GM20431 (cell line): ENCODE data around the gene MPV17L2.
"Not testable (repeated sequence)": the region's sequence is repeated elsewhere in the genome, so short reads cannot be mapped to it uniquely, and the experiment has no call there.

Experiments used
- in situ Hi-C: fragments of 300-500 bp; cut with MseI, MboI; formaldehyde crosslinking; loops from one replicate; pipeline ENCODE4 v1.15.0; 2020; ENCODE audit warnings: low sequenced_read_pairs; ENCODE audit not compliant: unreplicated experiment

The MPV17L2 gene

DNA sequence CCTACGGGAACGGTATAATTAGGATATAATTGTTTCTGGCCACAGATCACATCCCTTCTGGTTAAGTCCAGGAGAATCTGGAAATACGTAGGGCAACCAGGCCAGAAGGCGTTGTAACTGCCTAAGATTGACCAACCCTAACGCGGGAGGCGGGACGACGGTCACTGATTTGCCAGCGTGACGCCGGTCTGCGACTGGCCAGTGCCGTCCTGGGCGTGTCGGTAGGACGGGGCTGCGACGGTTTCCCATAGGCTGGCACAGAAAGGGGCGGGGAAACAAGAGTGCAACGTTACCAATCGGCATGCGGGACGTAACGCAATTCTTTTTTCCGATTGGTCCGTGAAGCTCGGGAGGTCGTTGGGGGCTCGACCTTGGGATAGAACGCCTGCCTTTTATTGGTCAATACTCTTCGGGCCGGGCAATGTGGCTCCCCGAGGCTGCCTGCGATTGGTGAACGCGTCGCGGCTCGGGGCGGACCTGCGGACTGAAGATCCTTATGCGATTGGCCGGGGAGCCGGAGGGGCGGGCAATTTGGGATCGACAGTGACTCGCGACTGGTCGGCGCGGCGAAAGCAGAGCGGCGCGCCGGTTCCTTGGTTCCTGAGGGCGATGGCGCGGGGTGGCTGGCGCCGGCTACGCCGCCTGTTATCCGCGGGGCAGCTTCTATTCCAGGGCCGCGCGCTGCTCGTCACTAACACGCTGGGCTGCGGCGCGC is at the start of gene MPV17L2:
Gene MPV17L2, plus strand, starts transcription at position 546 of the 715 bp plus-strand sequence. Its CDS starts 64 bp downstream, at position 610.
- in situ Hi-C loops = no loop called here

DNA sequence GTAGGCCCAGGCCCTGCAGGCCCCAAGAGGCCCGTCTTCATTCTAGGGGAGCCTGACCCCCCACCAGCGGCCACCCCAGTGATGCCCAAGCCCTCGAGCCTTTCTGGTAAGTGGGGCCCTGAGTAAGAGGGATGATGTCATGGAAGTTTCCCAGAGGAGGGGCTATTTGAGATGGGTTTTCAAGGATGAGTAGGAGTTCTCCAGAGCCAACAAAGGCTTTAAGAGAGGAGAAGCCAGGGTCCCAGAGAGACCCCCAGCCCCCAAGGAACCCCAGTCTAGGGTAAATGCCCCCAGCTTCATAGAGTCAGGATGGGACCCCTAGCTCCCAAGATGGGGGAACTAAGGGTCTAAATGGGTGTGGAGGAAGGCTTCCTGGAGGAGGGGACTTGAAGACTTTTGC is 49.1 kb upstream of the MPV17L2 start:
- in situ Hi-C loops = no loop called here

DNA sequence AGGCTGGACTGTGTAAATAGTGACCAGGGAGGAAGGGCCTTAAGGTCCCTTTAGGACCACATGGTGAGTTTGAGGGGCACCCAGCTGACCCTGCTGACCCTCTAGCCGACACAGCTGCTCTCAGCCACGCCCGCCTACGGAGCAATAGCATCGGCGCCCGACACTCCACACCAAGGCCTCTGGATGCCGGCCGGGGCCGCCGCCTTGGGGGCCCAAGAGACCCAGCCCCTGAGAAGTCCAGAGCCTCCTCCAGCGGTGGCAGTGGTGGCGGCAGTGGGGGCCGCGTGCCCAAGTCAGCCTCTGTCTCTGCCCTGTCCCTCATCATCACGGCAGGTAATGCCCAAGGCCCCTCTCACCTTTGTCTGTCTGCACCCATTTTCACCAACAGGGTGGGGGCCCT is 48.7 kb upstream of the MPV17L2 start:
- in situ Hi-C loops = no loop called here

DNA sequence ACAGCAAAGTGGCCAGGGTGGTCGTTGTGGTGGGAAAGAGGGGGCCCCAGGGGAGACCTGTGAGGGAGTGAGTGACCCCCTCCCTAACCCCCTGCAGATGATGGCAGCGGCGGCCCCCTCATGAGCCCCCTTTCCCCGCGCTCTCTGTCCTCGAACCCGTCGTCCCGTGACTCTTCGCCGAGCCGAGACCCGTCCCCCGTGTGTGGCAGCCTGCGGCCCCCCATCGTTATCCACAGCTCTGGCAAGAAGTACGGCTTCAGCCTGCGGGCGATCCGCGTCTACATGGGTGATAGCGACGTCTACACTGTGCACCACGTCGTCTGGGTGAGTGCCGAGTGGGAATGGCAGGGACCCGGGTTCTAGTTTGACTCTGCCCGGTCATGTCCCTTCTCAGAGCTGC is 48.1 kb upstream of the MPV17L2 start:
- in situ Hi-C loops = no loop called here

DNA sequence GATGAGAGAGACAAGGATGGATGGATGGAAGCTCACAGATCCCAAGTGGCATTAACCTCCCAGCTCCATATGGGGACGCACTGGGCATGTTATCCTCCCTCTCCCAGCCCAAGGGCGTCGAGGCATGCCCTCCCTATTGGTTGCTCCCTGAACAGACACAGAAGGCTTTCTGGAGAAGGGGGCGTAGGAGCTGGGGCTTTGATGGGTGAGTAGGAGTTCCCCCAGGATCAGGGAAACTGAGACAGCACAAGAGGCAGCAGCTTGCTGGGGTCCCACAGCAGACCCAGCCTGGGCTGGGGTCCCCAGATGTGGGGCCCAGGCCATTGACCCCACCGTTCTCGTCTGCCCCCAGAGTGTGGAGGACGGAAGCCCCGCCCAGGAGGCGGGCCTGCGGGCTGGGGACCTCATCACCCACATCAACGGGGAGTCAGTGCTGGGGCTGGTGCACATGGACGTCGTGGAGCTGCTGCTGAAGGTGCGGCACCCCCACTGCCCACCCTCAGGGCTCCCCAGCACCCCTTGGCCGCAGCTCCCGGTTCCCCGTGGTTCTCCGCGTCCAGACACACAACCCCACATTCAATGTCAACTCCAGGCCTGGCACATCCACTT is 47.5 kb upstream of the MPV17L2 start:
- in situ Hi-C loops = no loop called here

DNA sequence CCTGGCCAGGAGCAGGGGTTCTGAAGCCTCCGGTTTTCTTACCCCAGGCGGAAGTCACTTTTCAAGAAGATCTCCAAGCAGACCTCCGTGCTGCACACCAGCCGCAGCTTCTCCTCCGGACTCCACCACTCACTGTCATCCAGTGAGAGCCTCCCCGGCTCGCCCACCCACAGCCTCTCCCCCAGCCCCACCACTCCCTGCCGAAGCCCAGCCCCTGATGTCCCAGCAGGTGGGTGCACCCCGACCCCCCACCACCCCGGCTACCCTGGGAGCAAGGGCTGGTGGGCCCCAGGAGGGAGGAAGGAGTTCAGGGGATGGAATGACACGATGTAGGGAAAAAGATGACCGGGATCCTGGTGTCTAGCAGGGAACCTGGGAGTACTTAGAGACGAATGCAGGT is 45.6 kb upstream of the MPV17L2 start:
- in situ Hi-C loops = no loop called here

DNA sequence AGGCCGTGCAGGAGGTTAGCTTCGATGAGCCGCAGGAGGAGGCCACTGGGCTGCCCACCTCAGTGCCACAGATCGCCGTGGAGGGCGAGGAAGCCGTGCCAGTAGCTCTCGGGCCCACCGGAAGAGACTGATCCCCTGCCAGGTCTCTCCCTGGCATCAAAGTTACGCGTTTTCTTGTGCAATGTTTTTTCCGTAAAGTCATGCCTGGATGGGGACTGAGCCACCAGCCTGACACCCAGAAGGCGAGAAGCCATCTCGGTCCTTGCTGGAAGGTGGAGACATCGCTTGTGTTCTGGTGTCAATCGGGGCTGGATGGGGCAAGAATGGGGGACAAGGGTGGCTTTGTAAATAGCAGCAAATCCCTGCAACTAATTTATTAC is 43.4 kb upstream of the MPV17L2 start:
- in situ Hi-C loops = no loop called here

DNA sequence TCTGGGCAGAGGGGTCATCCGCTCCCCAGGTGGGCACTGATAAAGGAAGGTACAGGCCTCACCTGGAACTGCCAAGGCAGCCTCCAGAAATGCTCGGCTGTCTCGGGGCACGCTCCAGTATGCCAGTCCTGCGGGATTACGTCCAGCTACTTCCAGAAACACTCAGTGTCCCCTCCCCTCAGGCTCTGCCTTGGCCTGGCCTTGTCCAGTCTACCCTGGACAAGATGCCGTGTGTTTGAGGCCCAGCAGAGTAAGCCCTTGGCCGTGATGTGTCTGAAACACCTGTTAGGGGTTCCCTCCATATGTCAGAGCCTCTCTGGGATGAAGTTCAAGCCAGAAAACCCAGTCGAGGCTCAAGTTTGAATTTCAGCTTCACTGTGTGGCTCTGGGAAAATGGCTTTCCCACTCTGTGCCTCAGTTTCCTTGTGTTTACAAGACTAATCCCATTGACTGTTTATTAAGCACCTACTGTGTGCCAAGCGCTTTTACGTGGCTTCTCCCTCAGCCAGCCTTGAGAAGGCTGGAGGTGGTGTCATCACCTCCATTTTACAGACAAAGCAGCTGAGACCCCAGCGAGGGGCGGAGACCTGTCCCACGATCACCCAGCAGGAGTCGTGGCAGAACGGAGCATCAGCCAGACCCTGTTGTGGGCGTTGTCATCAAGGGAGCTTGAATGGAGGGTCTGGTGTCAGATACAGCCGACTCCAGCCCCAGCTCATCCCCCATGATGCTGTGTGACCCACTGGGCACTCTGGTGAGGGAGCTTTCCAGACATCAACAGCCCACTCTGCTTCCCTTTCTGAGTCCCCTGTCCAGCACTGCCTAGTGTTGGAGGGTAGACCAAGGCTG is 42.0 kb upstream of the MPV17L2 start:
- in situ Hi-C loops = no loop called here

DNA sequence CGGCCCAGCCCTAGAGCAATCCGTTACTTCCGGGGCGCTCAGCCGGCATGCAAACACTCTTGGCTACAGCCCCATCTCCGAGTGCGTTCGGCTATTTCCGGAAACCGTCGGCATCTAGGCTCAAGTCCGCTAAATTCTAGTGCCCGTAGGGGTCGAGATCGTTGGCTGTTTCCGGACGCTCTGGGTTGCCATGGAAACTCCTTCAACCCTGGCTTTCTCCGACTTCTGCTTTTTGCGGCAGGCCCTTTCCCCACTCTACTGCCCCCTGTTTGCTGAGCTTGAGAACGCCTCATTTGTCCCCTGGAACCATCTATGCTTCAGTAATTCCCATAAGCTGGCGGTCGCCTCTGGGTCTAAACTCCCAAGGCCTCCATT is 40.6 kb upstream of the MPV17L2 start:
- in situ Hi-C loops = no loop called here

DNA sequence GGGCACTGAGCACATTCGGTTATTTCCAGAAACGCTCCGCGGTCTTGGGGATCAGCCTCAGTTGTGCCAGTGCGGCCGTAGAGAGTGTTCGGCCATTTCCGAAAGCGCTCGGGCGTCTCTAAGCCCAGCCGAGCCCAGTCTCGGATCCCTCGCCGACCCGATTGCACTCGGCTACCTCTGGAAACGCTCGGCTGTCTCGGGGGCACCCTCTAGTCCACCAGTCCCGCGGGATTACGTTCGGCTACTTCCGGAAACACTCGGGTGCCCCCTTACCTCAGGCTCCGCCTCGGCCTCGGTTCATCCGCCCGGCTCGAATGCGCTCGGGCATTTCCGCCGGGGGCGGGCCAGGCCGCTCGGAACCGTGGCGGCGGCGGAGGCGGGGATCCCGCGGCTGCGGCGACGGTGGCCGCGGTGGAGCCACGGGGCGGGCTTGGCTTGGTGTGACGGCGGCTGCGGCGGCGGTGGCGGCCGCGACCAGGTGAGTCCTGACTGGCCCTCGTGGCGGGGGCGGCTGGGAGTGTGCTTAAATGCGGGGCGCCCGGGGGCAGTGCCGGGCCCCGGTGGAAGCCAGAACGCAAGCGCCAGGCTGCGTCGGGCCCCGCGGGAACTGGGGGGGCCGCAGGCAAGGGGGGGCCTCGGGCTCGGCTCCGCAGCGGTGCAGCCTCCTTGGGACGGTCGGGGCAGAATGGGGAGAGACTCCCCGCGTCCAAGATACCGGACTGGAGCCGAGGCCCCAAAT is 40.0 kb upstream of the MPV17L2 start, which contains the start of gene PIK3R2:
Gene PIK3R2, plus strand, starts transcription at position 347 of the 739 bp plus-strand sequence. CDS start 2,717 bp downstream, outside the sequence.
- in situ Hi-C loops = no loop called here

DNA sequence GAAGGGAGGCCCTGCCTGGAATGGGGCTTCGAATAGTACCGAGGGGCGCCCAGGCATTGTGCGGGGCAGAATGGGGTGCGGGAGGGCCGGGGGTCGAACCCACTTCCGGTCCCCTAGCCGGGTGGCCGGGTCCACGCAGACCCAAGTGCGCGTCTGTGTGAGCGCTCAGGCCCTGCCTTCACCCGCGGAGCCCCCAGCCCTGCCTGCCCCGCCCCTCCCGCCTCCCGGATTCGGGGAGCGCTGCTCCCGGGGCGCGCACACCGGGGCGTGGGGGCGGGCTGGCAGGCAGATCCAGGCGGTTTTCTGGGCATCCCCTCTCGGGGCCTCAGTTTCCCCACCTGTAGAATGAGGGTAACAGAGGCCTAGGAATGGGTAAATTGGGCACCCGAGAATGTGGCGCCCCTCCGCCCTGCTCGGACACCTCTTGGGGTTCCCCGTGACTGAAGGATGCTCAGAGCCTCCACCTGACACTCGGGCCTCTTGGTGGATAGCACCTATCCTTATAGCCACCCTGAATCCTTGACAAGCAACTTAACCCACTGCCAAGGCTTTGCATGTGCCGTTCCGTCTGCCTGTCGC is 39.4 kb upstream of the MPV17L2 start:
- in situ Hi-C loops = no loop called here

DNA sequence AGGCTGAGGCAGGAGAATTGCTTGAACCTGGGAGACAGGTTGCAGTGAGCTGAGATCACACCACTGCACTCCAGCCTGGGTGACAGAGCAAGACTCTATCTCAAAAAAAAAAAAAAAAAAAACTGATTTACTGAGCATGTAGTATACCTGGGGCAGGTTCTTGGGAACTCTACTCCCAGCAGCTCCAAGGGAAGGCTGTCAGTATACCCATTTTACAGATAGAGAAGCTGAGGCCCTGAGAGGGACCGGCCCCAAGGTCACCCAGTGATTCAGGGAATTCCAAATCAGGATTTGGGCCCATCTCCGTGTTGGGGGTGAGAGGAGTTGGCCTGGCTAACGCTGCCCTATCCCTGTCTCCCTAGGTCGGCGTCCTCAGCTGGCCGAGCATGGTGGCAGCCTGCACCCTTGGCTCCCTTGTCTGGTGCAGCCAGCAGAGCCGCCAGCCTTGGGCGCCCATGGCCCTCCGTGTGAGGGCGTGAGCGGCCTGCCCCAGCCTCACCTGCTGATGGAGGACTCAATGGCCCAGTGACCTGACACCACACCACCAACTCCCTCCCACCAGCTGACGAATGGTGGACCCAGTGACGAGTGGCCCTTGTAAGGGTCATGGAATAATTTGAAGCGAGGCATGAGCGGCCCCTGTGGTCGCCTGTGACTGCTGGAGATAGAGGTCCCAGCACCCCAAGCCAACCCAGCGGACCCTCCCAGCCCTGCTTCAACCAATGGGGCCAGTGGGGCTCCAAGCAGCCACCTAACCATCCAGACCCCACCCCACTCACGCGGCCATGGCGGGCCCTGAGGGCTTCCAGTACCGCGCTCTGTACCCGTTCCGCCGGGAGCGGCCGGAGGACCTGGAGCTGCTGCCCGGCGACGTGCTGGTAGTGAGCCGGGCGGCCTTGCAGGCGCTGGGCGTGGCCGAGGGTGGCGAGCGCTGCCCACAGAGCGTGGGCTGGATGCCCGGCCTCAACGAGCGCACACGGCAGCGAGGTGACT is 37.6 kb upstream of the MPV17L2 start:
- in situ Hi-C loops = no loop called here

DNA sequence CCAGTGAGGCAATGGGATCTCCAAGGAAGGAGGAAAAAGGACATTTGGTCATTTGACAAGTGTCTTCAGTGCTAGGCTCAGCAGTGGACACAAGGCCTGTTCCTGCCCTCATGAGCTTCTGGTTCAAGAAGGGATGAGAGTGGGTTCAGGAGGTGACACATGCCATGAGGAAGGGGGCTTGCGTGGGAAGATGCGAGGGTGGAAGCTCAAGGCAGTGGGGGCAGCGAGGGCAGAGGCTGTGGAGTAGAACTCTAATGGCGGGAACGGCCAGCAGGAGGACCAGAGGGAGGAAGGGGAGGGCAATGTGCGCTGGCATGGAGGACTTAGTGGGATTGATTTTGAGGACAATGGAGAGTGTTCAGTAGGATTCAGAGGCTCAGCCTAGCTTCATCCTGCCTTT is 36.8 kb upstream of the MPV17L2 start:
- in situ Hi-C loops = no loop called here

DNA sequence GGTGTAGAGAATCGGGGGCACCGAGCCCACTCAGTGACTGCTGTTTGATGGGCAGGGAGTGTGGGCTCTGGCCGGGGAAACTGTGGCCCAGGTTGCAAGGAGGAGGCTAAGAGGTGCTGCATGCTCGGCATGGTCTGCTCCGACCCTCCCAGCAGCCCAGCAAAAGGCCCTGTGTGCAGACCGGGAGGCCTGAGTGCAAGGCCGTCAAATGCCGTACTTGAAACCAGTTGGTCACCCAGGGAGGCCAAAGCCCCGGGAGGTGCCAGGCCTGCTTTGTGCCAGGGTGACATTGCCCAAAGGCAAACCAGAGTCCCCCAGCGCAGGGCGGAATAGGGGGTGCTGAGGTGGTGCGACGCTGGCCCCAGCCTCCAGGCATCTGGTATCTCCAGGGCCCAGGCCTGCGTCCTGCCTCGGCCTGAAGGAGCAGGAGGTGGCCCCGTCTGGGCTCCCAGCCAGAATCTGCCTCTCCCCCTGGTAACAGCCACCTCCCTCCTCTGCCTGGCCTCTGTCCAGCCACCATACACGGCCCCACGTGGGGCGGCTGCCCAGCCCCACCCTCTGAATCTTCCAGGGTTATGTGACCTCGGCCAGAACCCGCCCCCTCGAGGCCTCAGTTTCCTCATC is 36.1 kb upstream of the MPV17L2 start:
- in situ Hi-C loops = no loop called here

DNA sequence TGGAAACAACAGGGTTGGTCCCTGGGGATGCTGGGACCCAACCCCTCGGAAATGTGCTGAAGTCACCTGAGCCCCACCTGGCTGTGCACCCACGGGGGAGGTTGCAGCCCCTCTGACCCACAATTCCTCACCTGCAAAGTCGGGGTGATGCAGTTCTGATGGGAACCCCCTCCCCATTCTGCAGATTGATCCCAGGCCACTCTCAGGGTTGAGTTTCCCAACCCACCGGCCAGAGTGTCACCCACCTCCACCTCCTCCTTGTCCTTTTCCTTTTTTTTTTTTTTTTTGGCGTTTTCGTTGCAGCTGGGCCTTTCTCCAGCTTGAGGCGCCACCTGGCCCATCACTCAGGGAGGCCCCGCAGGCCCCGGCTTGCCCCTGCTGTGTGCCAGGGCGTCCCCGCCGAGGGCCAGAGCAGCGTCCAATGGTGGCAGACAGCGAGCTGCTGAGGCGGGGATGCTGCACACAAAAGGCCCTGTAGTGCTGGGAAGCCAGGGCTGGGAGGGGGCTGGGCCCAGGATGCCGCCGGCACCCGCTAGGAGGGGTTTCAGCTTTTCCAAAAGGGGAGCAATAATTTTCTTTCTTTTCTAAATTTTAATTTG is 35.5 kb upstream of the MPV17L2 start:
- in situ Hi-C loops = no loop called here

DNA sequence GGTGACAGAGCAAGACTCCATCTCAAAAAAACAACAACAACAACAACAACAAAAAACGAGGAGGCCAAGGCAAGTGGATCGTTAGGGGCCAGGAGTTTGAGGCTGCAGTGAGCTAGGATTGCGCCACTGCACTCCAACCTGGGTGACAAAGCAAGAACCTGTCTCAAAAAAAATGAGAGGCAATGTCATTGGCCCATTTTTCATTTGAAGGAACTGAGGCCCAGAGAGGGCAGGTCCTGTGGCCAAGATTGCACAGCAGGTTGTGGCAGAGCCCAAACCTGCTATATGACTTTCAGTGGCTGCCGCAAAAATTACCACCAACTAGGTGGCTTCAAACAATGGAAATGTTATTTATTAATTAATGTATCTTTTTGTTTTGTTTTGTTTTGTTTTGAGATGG is 34.6 kb upstream of the MPV17L2 start:
- in situ Hi-C loops = no loop called here

DNA sequence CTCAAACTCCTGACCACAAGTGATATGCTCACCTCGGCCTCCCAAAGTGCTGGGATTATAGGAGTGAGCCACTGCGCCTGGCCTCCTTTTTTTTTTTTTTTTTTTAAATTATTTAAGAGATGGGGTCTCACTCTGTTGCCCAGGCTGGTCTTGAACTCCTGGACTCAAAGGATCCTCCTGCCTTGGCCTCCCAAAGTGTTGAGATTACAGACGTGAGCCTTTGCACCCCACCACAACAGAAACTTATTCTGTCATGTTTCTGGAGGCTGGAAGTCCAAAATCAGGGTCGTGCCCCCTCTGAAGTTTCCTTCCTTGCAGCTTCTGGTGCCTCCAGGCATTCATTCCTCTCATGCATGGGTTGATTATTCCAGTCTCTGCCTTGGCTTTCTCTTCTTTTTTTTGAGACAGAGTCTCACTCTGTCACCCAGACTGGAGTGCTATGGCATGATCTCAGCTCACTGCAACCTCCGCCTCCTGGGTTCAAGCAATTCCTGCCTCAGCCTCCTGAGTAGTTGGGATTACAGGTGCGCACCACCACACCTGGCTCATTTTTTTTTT is 33.9 kb upstream of the MPV17L2 start:
- in situ Hi-C loops = not testable (repeated sequence)

DNA sequence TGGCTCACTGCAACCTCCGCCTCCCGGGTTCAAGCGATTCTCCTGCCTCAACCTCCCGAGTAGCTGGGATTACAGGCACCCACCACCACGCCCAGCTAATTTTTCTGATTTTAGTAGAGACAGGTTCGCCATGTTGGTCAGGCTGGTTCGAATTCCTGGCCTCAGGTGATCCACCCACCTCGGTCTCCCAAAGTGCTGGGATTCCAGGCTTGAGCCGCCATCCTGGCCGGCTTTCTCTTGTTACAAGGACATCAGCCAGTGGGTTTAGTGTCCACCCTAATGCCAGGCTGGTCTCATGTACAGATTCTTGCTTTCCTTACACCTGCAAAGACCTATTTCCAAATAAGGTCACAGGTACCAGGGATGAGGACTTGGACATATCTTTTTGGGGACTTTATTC is 33.2 kb upstream of the MPV17L2 start:
- in situ Hi-C loops = no loop called here
